ENCODE data around the gene BRSK2.
"Not testable (repeated sequence)": the region's sequence is repeated elsewhere in the genome, so short reads cannot be mapped to it uniquely, and the experiment has no call there.

GRCh38 chr11:1358931-1359330, 30.8 kb upstream of the BRSK2 start:
- TF ChIP-seq CTCF (conservative IDR thresholded peaks at IDR 0.05 in 1 of 2, IDR thresholded peaks at IDR 0.05 in 1 of 2; ENCODE audit: low read depth in 1 of 2, low read length in 2 of 2); EZH2 (IDR thresholded peaks at IDR 0.05; ENCODE audit: low read length, missing control alignments): not testable (repeated sequence)
